ENCODE results near the gene DDAH1. TPM values are rescaled to one million over a fixed set of nuclear protein-coding genes. Genes with fewer than 3 reads are reported as not detected.

The DDAH1 gene
- total RNA-seq, 1 donor from 2014 or later = 0.07 TPM

DNA sequence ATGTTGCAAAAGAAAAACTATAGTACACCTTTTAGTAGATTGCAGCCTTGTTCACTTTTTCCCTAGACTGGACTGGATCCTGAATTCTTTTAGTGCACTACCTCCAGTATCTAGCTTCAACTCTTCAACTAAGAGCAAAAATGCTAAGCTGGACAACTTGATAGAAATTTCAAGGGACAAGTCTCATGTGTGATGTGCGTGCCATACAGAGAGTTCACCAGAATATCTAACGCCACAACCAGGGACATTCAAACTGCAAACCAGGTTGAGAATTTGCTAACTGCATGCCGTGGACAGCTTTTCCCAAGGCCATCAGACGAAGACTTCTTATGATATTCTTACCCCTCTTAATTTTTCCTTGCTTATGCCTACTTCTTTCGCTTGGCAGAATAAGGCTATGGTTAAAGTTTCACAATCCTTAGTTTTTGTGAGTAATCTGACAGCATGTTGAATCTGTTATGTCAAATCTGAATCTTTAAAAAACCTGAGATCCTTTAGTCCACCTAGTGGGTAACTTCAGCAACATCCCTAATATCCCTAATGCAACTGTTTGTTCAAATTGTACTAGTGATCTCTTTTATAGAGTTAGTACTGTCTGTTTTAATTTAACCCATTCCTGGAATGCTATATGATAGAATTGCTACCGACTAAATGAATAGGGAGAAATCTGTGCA lies 66.4 kb downstream of the DDAH1 start:
- TF ChIP-seq, protein P1, sequence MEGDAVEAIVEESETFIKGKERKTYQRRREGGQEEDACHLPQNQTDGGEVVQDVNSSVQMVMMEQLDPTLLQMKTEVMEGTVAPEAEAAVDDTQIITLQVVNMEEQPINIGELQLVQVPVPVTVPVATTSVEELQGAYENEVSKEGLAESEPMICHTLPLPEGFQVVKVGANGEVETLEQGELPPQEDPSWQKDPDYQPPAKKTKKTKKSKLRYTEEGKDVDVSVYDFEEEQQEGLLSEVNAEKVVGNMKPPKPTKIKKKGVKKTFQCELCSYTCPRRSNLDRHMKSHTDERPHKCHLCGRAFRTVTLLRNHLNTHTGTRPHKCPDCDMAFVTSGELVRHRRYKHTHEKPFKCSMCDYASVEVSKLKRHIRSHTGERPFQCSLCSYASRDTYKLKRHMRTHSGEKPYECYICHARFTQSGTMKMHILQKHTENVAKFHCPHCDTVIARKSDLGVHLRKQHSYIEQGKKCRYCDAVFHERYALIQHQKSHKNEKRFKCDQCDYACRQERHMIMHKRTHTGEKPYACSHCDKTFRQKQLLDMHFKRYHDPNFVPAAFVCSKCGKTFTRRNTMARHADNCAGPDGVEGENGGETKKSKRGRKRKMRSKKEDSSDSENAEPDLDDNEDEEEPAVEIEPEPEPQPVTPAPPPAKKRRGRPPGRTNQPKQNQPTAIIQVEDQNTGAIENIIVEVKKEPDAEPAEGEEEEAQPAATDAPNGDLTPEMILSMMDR (IDR thresholded peaks at IDR 0.05) = no peak
- ATAC-seq (ENCODE audit: low read depth) = no peak
- H3K4me1 Mint-ChIP-seq = no peaks in the 10 kb centered on the region
- H3K4me3 Mint-ChIP-seq = no peak overlapping the region
- ChIA-PET POLR2A (no interaction called here), CTCF (no interaction called here)
- no peak for DNase-seq
- no peak overlapping the region for H3K27ac Mint-ChIP-seq
- H3K36me3 Mint-ChIP-seq (ENCODE audit: low read depth) = no peaks in the 10 kb centered on the region
- H3K9me3 Mint-ChIP-seq = no peaks in the 10 kb centered on the region
- no peaks in the 10 kb centered on the region for H3K27me3 Mint-ChIP-seq
- intact Hi-C loops (cut with micrococcal nuclease) = loop anchor here (2.0 kb wide), 1 partner anchor 90 kb away; no protein-coding TSS in a partner anchor

DNA sequence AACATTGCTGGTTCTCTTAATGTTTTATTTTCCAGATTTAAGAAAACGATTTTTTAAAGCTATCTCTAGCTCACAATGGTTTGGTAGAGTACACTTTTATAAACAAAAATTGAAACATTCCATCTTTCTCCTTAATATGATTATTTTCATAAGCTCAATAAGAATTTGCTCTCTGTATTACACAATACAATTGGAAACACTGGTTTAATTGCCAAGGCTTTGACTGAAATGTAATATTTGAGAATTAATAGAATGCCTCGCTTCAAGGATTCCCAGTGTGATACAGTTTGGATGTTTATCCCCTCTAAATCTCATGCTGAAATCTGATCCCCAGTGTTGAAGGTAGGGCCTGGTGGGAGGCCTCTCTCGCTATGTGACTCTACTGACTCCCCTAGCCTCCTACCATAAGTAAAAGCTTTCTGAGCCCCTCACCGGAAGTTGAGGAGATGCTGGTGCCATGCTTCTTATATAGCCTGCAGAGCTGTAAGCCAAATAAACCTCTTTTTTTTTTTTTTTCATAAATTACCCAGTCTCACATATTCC lies 67.4 kb downstream of the DDAH1 start:
- POLR2A ChIA-PET = no interaction called here
- Mint-ChIP-seq H3K9me3 (no peaks in the 10 kb centered on the region), H3K36me3 (ENCODE audit: low read depth) (no peaks in the 10 kb centered on the region), H3K27ac (no peak overlapping the region), H3K4me3 (no peak overlapping the region), H3K27me3 (no peaks in the 10 kb centered on the region), H3K4me1 (no peaks in the 10 kb centered on the region)
- no peak for ATAC-seq (ENCODE audit: low read depth)
- no peak for DNase-seq
- intact Hi-C loops (cut with micrococcal nuclease) = loop anchor here (2.0 kb wide), 1 partner anchor 89 kb away; no protein-coding TSS in a partner anchor
- CTCF ChIA-PET = no interaction called here
- TF ChIP-seq, protein P1 (IDR thresholded peaks at IDR 0.05) = no peak

DNA sequence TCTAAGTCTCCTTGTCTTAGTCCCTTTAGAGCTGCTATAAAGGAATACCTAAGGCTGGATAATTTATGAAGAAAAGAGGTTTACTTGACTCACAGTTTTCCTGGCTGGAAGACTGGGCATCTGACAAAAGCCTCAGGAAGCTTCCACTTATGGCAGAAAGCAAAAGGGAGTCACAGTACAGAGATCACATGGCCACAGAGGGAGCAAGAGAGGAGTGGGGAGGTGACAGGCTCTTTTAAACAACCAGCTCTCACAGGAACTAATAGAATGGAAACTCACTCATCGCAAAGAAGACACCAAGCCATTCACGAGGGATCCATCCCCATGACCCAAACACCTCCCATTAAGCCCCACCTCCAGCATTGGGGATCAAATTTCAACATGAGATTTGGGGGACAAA lies 68.8 kb downstream of the DDAH1 start:
- ATAC-seq (ENCODE audit: low read depth) (no peak), DNase-seq (no peak)
- H3K4me3 Mint-ChIP-seq = no peak overlapping the region
- no peaks in the 10 kb centered on the region for H3K27me3 Mint-ChIP-seq
- CTCF ChIA-PET = no interaction called here
- H3K4me1 Mint-ChIP-seq = no peaks in the 10 kb centered on the region
- POLR2A ChIA-PET = no interaction called here
- H3K27ac Mint-ChIP-seq = no peak overlapping the region
- H3K9me3 Mint-ChIP-seq = no peaks in the 10 kb centered on the region
- H3K36me3 Mint-ChIP-seq (ENCODE audit: low read depth) = no peaks in the 10 kb centered on the region
- intact Hi-C loops (cut with micrococcal nuclease) = no loop called here
- TF ChIP-seq, protein P1 (IDR thresholded peaks at IDR 0.05) = no peak

DNA sequence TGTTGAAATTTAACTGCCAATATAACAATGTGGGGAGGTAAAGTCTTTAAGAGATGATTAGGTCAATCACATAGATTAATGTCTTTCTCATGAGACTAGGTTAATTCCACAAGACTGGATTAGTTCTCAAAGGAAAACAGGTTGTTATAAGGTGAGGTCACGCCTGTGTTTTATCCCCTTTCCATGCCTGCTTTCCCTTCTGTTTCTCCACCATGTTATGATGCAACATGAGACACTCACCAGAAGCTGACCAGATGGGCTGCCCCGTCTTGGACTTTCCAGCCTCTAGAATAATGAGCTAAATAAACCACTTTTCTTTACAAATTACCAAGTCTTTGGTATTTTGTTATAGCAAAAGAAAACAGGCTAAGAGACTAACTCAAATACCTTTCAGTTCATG lies 70.8 kb downstream of the DDAH1 start:
- Mint-ChIP-seq H3K36me3 (ENCODE audit: low read depth) (no peaks in the 10 kb centered on the region), H3K27me3 (no peaks in the 10 kb centered on the region), H3K27ac (no peak overlapping the region), H3K9me3 (no peaks in the 10 kb centered on the region), H3K4me3 (no peak overlapping the region), H3K4me1 (no peaks in the 10 kb centered on the region)
- intact Hi-C loops (cut with micrococcal nuclease) = no loop called here
- DNase-seq (no peak), ATAC-seq (ENCODE audit: low read depth) (no peak)
- POLR2A ChIA-PET = no interaction called here
- TF ChIP-seq, protein P1 (IDR thresholded peaks at IDR 0.05) = no peak
- CTCF ChIA-PET = no interaction called here

DNA sequence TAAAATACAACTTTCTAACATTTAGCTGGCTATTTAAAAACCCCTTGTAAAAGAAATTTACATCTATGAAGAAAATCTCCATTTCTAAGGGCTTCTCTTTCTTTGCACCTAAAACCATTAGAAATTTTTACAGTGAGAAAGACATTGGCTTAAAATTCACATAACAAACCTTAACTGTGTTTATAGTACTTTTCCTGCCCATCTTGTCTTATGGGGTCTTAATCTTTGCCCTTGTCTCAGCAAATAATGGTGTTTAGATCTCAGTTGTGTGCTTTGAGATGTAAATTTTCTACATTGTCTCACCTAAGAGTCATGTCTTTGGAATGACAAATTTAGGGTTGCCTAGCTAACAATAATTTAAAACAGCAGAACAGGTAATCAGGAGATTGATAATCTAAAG lies 71.5 kb downstream of the DDAH1 start:
- H3K9me3 Mint-ChIP-seq = no peaks in the 10 kb centered on the region
- CTCF ChIA-PET = no interaction called here

More for the DNA sequence above, 71.5 kb downstream of the DDAH1 start:
- Mint-ChIP-seq H3K4me3 (no peak overlapping the region), H3K27me3 (no peaks in the 10 kb centered on the region), H3K4me1 (no peaks in the 10 kb centered on the region), H3K27ac (no peak overlapping the region), H3K36me3 (ENCODE audit: low read depth) (no peaks in the 10 kb centered on the region)
- no peak for ATAC-seq (ENCODE audit: low read depth)
- TF ChIP-seq, protein P1 (IDR thresholded peaks at IDR 0.05) = no peak
- POLR2A ChIA-PET = no interaction called here
- no peak for DNase-seq
- intact Hi-C loops (cut with micrococcal nuclease) = no loop called here

All from activated B cell treated with CpG ODN at 0.5 μM for 24 hours (primary cell).